ENCODE results near the gene FBXO47. TPM values are rescaled to one million over a fixed set of nuclear protein-coding genes. Genes with fewer than 3 reads are reported as not detected.

FBXO47 gene
- not detected for total RNA-seq
- polyA plus RNA-seq, result under 1 TPM in 1 of 3 donors, not detected in 2; 0.03 TPM
- long read RNA-seq, donor 1, result 0 reads
- long read RNA-seq, donor 2, result 0 reads

- Histone ChIP-seq H3K36me3 (ENCODE audit: insufficient read depth in 1 of 2, low read depth in 1 of 2) (no peaks in the 10 kb centered on the region), H3K4me3 (peak within 1 kb of the TSS; percentile 59), H3K27ac (peak within 1 kb of the TSS; percentile 73), H3K4me1 (peaks cover 7% of the 10 kb centered on the region), H3K27me3 (ENCODE audit: insufficient read depth in 3 of 3, low read length in 2 of 3) (no peaks in the 10 kb centered on the region), H3K9me3 (no peaks in the 10 kb centered on the region)
- ATAC-seq, result peak; percentile 95 to 99 (median 98)
- intact Hi-C loops (cut with DNase I), result no loop called here
- TF ChIP-seq, protein P1, sequence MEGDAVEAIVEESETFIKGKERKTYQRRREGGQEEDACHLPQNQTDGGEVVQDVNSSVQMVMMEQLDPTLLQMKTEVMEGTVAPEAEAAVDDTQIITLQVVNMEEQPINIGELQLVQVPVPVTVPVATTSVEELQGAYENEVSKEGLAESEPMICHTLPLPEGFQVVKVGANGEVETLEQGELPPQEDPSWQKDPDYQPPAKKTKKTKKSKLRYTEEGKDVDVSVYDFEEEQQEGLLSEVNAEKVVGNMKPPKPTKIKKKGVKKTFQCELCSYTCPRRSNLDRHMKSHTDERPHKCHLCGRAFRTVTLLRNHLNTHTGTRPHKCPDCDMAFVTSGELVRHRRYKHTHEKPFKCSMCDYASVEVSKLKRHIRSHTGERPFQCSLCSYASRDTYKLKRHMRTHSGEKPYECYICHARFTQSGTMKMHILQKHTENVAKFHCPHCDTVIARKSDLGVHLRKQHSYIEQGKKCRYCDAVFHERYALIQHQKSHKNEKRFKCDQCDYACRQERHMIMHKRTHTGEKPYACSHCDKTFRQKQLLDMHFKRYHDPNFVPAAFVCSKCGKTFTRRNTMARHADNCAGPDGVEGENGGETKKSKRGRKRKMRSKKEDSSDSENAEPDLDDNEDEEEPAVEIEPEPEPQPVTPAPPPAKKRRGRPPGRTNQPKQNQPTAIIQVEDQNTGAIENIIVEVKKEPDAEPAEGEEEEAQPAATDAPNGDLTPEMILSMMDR (IDR thresholded peaks at IDR 0.05), result no peak
- 6 to 16% (median 16%) methylated on average over 21 of the region's 21 CpGs for WGBS, 3 donors
- peak; percentile 91 to 95 for DNase-seq
These were observed at the start of gene FBXO47 for GRCh38 chr17:38967290-38967738. Gene FBXO47, minus strand, starts transcription at chr17:38967403. Its CDS starts 4,378 bp downstream, at chr17:38963025.

GRCh38 chr17:39016193-39017153 lies 49.3 kb upstream of the FBXO47 start:
- Histone ChIP-seq H3K27me3 (ENCODE audit: insufficient read depth in 3 of 3, low read length in 2 of 3) (no peaks in the 10 kb centered on the region), H3K9me3 (no peaks in the 10 kb centered on the region), H3K4me3 (no peak overlapping the region), H3K4me1 (no peaks in the 10 kb centered on the region), H3K36me3 (ENCODE audit: insufficient read depth in 1 of 2, low read depth in 1 of 2) (no peaks in the 10 kb centered on the region), H3K27ac (no peak overlapping the region)
- ATAC-seq, result no peak
- TF ChIP-seq, protein P1 (IDR thresholded peaks at IDR 0.05), result no peak
- intact Hi-C loops (cut with DNase I), result no loop called here
- DNase-seq, result no peak
- 60 to 65% (median 62%) methylated on average over 9 of the region's 9 CpGs for WGBS, 3 donors

- Histone ChIP-seq H3K27me3 (ENCODE audit: insufficient read depth in 3 of 3, low read length in 2 of 3) (no peaks in the 10 kb centered on the region), H3K27ac (no peak overlapping the region), H3K4me3 (no peak overlapping the region), H3K4me1 (no peaks in the 10 kb centered on the region), H3K36me3 (ENCODE audit: insufficient read depth in 1 of 2, low read depth in 1 of 2) (no peaks in the 10 kb centered on the region), H3K9me3 (no peaks in the 10 kb centered on the region)
- intact Hi-C loops (cut with DNase I), result no loop called here
- TF ChIP-seq, protein P1 (IDR thresholded peaks at IDR 0.05), result no peak
- ATAC-seq, result no peak
- WGBS, 3 donors, result 83 to 86% (median 83%) methylated on average over 11 of the region's 11 CpGs
- no peak for DNase-seq
These were observed 48.3 kb upstream of the FBXO47 start for GRCh38 chr17:39015546-39015935.

DNA sequence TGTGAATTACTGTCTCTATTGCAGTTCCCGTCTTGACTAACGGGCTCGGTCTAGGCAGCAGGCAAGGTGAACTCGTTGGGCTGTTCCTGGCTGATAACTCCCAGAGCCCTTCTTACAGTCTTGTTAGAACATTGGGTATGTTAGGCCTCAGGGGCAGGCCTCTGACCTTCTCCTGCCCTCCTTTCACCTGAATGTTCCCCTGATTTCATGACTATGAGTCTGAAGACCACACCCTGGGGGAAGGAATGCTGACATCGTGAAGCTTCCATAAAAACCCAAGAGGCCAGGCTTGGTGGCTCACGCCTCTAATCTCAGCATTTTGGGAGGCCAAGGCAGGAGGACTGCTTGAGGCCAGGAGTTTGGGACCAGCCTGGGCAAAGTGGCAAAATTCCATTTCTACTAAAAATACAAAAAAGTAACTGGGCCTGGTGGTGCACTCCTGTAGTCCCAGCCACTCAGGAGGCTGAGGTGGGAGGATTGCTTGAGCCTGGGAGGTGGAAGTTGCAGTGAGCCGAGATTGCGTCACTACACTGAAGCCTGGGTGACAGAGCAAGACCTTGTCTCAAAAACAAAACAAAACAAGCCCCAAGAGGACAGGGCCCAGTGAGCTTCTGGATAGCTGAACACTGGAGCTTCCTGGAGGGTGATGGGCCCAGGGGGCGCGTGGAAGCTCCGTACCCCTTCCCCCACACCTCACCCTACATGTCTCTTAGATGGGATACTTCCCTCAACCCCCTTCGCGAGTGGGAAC lies 47.8 kb upstream of the FBXO47 start:
- 86 to 88% (median 87%) methylated on average over 13 of the region's 13 CpGs for WGBS, 3 donors
- H3K4me1 ChIP-seq, result no peaks in the 10 kb centered on the region
- ATAC-seq, result no peak

More for the DNA sequence above, 47.8 kb upstream of the FBXO47 start:
- H3K36me3 ChIP-seq (ENCODE audit: insufficient read depth in 1 of 2, low read depth in 1 of 2), result no peaks in the 10 kb centered on the region
- H3K27me3 ChIP-seq (ENCODE audit: insufficient read depth in 3 of 3, low read length in 2 of 3), result no peaks in the 10 kb centered on the region
- DNase-seq, result peak in 1 of 2 donors; percentile 23
- intact Hi-C loops (cut with DNase I), result no loop called here
- H3K4me3 ChIP-seq, result no peak overlapping the region
- H3K27ac ChIP-seq, result no peak overlapping the region
- TF ChIP-seq, protein P1 (IDR thresholded peaks at IDR 0.05), result no peak
- no peaks in the 10 kb centered on the region for H3K9me3 ChIP-seq

Data from psoas muscle (tissue), 8 donors.